IMR-90 (cell line): ENCODE data around the gene LENG1. TPM values are rescaled to one million over a fixed set of nuclear protein-coding genes. Genes with fewer than 3 reads are reported as not detected.

Source experiments
- ATAC-seq: fragments of 200-7000 bp; cut with Tn5 transposase; 2 replicates; pipeline ENCODE4 v1.9.1; 2020; ENCODE audit warnings: low read depth, mild to moderate bottlenecking, moderate library complexity
- BruUV-seq: library from RNA; stranded (reverse); fragments of 400-500 nt; replicated peaks from 2 replicates; lab custom pipeline; 2021; lab: Mats Ljungman, UMichigan
- CTCF ChIA-PET: fragments of 300-600 bp; formaldehyde crosslinking; extraction: SDS; loops from one replicate; lab custom pipeline; 2021; ENCODE audit warnings: antibody characterized with exemption; lab: Yijun Ruan, JAX
- POLR2A ChIA-PET: fragments of 300-600 bp; sonication (Branson Sonifier 250); formaldehyde crosslinking; loops from one replicate; lab custom pipeline; 2022; ENCODE audit warnings: antibody characterized with exemption; ENCODE audit not compliant: unreplicated experiment; lab: Charles Lee
- DNase-seq: peaks from one replicate; pipeline ENCODE4 v3.0.0; 2013
- H2AFZ ChIP-seq: replicated peaks from 2 replicates; pipeline ENCODE3; 2013; ENCODE audit warnings: low read length, mild to moderate bottlenecking; ENCODE audit not compliant: poor library complexity
- H2AK5ac ChIP-seq: 2 replicates; pipeline ENCODE4 v1.6.1; 2013; ENCODE audit warnings: low read depth, low read length, inconsistent platforms
- H2AK9ac ChIP-seq: replicated peaks from 2 replicates; pipeline ENCODE3; 2013; ENCODE audit warnings: mild to moderate bottlenecking, low read depth, low read length, moderate library complexity; ENCODE audit not compliant: poor library complexity
- H2BK120ac ChIP-seq: 2 replicates; pipeline ENCODE4 v1.6.1; 2013; ENCODE audit warnings: low read depth, low read length, inconsistent platforms
- H2BK15ac ChIP-seq: 3 replicates; pipeline ENCODE4 v1.6.1; 2013; ENCODE audit warnings: low read depth, low read length, inconsistent platforms
- H2BK20ac ChIP-seq: 2 replicates; pipeline ENCODE4 v1.6.1; 2013; ENCODE audit warnings: low read depth, mild to moderate bottlenecking, inconsistent platforms, low read length, moderate library complexity
- H2BK5ac ChIP-seq: 2 replicates; pipeline ENCODE4 v1.6.1; 2013; ENCODE audit warnings: mild to moderate bottlenecking, low read depth, low read length, inconsistent platforms; ENCODE audit not compliant: poor library complexity, severe bottlenecking
- H3K14ac ChIP-seq: replicated peaks from 2 replicates; pipeline ENCODE4 v1.6.1; 2013; ENCODE audit warnings: low read depth, low read length, inconsistent platforms
- H3K18ac ChIP-seq: 2 replicates; pipeline ENCODE4 v1.6.1; 2013; ENCODE audit warnings: low read depth, low read length, control low read depth
- H3K23ac ChIP-seq: 2 replicates; pipeline ENCODE4 v1.6.1; 2013; ENCODE audit warnings: low read depth, low read length, inconsistent platforms
- H3K27ac ChIP-seq: 2 replicates; pipeline ENCODE4 v1.5.1; 2013; ENCODE audit warnings: mild to moderate bottlenecking, control low read depth, low read length; ENCODE audit not compliant: insufficient read depth
- H3K27me3 ChIP-seq: 2 replicates; pipeline ENCODE4 v1.6.1; 2013; ENCODE audit warnings: low read length; ENCODE audit not compliant: control insufficient read depth, insufficient read depth
- H3K36me3 ChIP-seq: 2 replicates; pipeline ENCODE4 v1.6.1; 2013; ENCODE audit warnings: low read length, mixed read lengths; ENCODE audit not compliant: control insufficient read depth, insufficient read depth
- H3K4ac ChIP-seq: 2 replicates; pipeline ENCODE4 v1.6.1; 2013; ENCODE audit warnings: low read depth, low read length, inconsistent platforms
- H3K4me1 ChIP-seq: 2 replicates; pipeline ENCODE4 v1.6.1; 2013; ENCODE audit warnings: low read length, mixed read lengths; ENCODE audit not compliant: control insufficient read depth, insufficient read depth
- H3K4me2 ChIP-seq: 2 replicates; pipeline ENCODE4 v1.6.1; 2013; ENCODE audit warnings: low read depth, mild to moderate bottlenecking, control low read depth, low read length, moderate library complexity
- H3K4me3 ChIP-seq: 2 replicates; pipeline ENCODE4 v1.5.1; 2013; ENCODE audit warnings: low read depth, mild to moderate bottlenecking, control low read depth, low read length, moderate library complexity; ENCODE audit not compliant: insufficient read depth
- H3K56ac ChIP-seq: 2 replicates; pipeline ENCODE4 v1.6.1; 2013; ENCODE audit warnings: low read length, inconsistent platforms; ENCODE audit not compliant: insufficient read depth; ENCODE audit errors: extremely low read depth
- H3K79me1 ChIP-seq, 2 experiments: 2 replicates each; pipeline ENCODE4 v1.6.1; 2013; ENCODE audit warnings: low read length in 2 of 2, inconsistent platforms in 1 of 2, low read depth in 1 of 2
- H3K9ac ChIP-seq: 2 replicates; pipeline ENCODE4 v1.6.1; 2013; ENCODE audit warnings: low read depth, low read length, control low read depth
- H3K9me1 ChIP-seq: 2 replicates; pipeline ENCODE4 v1.6.1; 2013; ENCODE audit warnings: low read length, inconsistent platforms; ENCODE audit not compliant: insufficient read depth
- H3K9me3 ChIP-seq: 2 replicates; pipeline ENCODE4 v1.6.1; 2013; ENCODE audit warnings: low read length; ENCODE audit not compliant: control insufficient read depth, insufficient read depth
- H4K20me1 ChIP-seq: 2 replicates; pipeline ENCODE4 v1.6.1; 2013; ENCODE audit warnings: low read length, inconsistent platforms; ENCODE audit not compliant: insufficient read depth
- H4K5ac ChIP-seq: 2 replicates; pipeline ENCODE4 v1.6.1; 2013; ENCODE audit warnings: mild to moderate bottlenecking, low read depth, low read length, control low read depth
- H4K8ac ChIP-seq, 2 experiments: 2 replicates each; pipeline ENCODE4 v1.6.1; 2013; ENCODE audit warnings: low read depth in 2 of 2, low read length in 2 of 2, control low read depth in 1 of 2, inconsistent platforms in 1 of 2
- H4K91ac ChIP-seq: 2 replicates; pipeline ENCODE4 v1.6.1; 2013; ENCODE audit warnings: low read depth, low read length, inconsistent platforms; ENCODE audit not compliant: insufficient read depth
- CEBPB ChIP-seq: IDR thresholded peaks from 2 replicates; pipeline ENCODE4 v1.6.1; 2012; ENCODE audit warnings: low read depth, low read length, improper control_type of control experiment
- CHD1 ChIP-seq: IDR thresholded peaks from 2 replicates; pipeline ENCODE4 v1.6.1; 2012; ENCODE audit warnings: low read depth, low read length, improper control_type of control experiment
- FOS ChIP-seq: fragments of 150-350 bp; IDR thresholded peaks from 2 replicates; pipeline ENCODE4 v1.6.1; 2016; ENCODE audit warnings: low read depth, low read length
- MAFK ChIP-seq: IDR thresholded peaks from 2 replicates; pipeline ENCODE4 v1.6.1; 2012; ENCODE audit warnings: low read depth, low read length, improper control_type of control experiment
- MAZ ChIP-seq: IDR thresholded peaks from 2 replicates; pipeline ENCODE4 v1.6.1; 2012; ENCODE audit warnings: low read depth, mild to moderate bottlenecking, low read length, improper control_type of control experiment, moderate library complexity, borderline replicate concordance
- MXI1 ChIP-seq: IDR thresholded peaks from 2 replicates; pipeline ENCODE4 v1.6.1; 2012; ENCODE audit warnings: low read depth, mild to moderate bottlenecking, low read length, moderate library complexity, borderline replicate concordance
- NFE2L2 ChIP-seq: fragments of 150-350 bp; IDR thresholded peaks from 2 replicates; pipeline ENCODE4 v1.6.1; 2016; ENCODE audit warnings: low read depth, mild to moderate bottlenecking, low read length
- RCOR1 ChIP-seq: IDR thresholded peaks from 2 replicates; pipeline ENCODE4 v1.6.1; 2012; ENCODE audit warnings: mild to moderate bottlenecking, low read length, improper control_type of control experiment; ENCODE audit not compliant: insufficient replicate concordance
- WGBS, 2 experiments: methylation state at CpG; one replicate each; pipeline versions ENCODE4 v1.1.5 to v1.1.7; 2013; ENCODE audit warnings: missing lambda C conversion rate in 2 of 2; ENCODE audit not compliant: insufficient read length in 1 of 2; ENCODE audit errors: extremely low coverage in 2 of 2; 5-methylcytosine and 5-hydroxymethylcytosine counted together
- dilution Hi-C: fragments of 300-500 bp; cut with HindIII; formaldehyde crosslinking; loops from one replicate; pipeline ENCODE4 v1.14.3; 2018; ENCODE audit warnings: low sequenced_read_pairs; ENCODE audit not compliant: unreplicated experiment
- in situ Hi-C: fragments of 300-500 bp; cut with MboI; formaldehyde crosslinking; loops from 3 replicates; pipeline ENCODE4 v1.14.3; 2019; ENCODE audit warnings: low sequenced_read_pairs, inconsistent platforms, mixed read lengths
- intact Hi-C: fragments of 100-400 bp; cut with micrococcal nuclease; formaldehyde crosslinking; loops from 2 replicates; pipeline ENCODE4 v1.10.0; 2022
- polyA plus RNA-seq, 3 experiments: library from polyadenylated mRNA; depleted of rRNA; stranded (reverse); fragments of >200 nt; gene quantifications; 2 replicates each; pipeline ENCODE4 v1.2.3, GENCODE V29; 2012; ENCODE audit warnings: low replicate concordance in 1 of 3
- total RNA-seq: library from RNA; depleted of rRNA; stranded (reverse); fragments of >200 nt; gene quantifications from 2 replicates; pipeline ENCODE4 v1.2.3, GENCODE V29; 2012
- TF ChIP-seq, protein P1 (sequence below): fragments of 150-350 bp; IDR thresholded peaks from 2 replicates; pipeline ENCODE4 v1.6.1; 2016; ENCODE audit warnings: low read depth, mild to moderate bottlenecking, low read length, moderate library complexity, borderline replicate concordance

Gene LENG1
- total and polyA plus RNA-seq, 2 of the 4 experiments (the other 2 are of a cell fraction), result 2.7 to 5.3 TPM

DNA sequence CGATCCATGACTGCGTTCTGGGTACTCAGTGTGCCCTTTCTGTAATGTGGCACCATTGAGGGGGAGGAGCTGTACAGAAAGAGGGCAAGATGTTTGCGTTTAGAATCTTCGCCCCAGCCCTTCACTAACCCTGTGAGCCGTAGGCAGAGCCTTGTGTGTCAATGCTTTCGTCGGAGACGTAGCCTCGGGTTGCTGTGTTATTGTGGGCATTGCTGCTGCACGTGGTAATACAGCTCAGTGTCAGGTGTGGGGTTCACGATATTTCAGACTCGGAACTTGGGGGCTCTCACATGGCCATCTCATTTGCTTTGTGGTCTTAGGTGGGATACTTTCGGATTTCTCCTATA lies 47.3 kb upstream of the LENG1 start:
- Histone ChIP-seq H3K9me3 (no peaks in the 10 kb centered on the region), H3K23ac (no peak overlapping the region), H3K4me1 (peaks cover 37% of the 10 kb centered on the region), H3K27me3 (no peaks in the 10 kb centered on the region), H4K5ac (no peak overlapping the region), H3K79me1 (peaks cover 11 to 84% of the 10 kb centered on the region in 2 experiments), H4K20me1 (peaks cover 94% of the 10 kb centered on the region), H3K9ac (no peak overlapping the region), H2AFZ (no peak overlapping the region), H3K18ac (no peak overlapping the region), H3K4ac (no peak overlapping the region), H2AK5ac (no peak overlapping the region), H2BK5ac (no peak overlapping the region), H4K8ac (no peak overlapping the region), H2BK120ac (no peak overlapping the region), H3K56ac (no peak overlapping the region), H4K91ac (no peak overlapping the region), H3K36me3 (peaks cover 56% of the 10 kb centered on the region), H2AK9ac (peak overlapping the region; percentile 1), H3K14ac (no peak overlapping the region), H3K27ac (no peak overlapping the region), H3K4me3 (no peak overlapping the region), H3K4me2 (no peak overlapping the region), H3K9me1 (peaks cover 37% of the 10 kb centered on the region), H2BK20ac (no peak overlapping the region), H2BK15ac (no peak overlapping the region)
- dilution Hi-C loops (no loop called here), in situ Hi-C loops (loop anchor here (10.0 kb wide), 1 partner anchor 248 kb away; no protein-coding TSS in a partner anchor), intact Hi-C loops (no loop called here)
- POLR2A ChIA-PET, result no interaction called here
- CTCF ChIA-PET, result no interaction called here
- BruUV-seq, result no TSS peak
- TF ChIP-seq MAZ (no peak), RCOR1 (no peak), NFE2L2 (no peak), CHD1 (no peak), MXI1 (no peak), MAFK (no peak), CEBPB (no peak), FOS (no peak)
- TF ChIP-seq, protein P1, sequence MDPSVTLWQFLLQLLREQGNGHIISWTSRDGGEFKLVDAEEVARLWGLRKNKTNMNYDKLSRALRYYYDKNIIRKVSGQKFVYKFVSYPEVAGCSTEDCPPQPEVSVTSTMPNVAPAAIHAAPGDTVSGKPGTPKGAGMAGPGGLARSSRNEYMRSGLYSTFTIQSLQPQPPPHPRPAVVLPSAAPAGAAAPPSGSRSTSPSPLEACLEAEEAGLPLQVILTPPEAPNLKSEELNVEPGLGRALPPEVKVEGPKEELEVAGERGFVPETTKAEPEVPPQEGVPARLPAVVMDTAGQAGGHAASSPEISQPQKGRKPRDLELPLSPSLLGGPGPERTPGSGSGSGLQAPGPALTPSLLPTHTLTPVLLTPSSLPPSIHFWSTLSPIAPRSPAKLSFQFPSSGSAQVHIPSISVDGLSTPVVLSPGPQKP, result no peak
- 100% methylated on average over 3 of the region's 13 CpGs; no CpG with 5 or more reads in 1 of the 2 experiments for WGBS, 2 experiments
- DNase-seq (no peak), ATAC-seq (no peak)
